Activated T-cell treated with anti-CD3 and anti-CD28 coated beads, Interleukin-2, amount 50 U/mL, for 48 hours (primary cell): ENCODE results near the gene F10.
"Not testable (repeated sequence)": the region's sequence is repeated elsewhere in the genome, so short reads cannot be mapped to it uniquely, and the experiment has no call there.

Source experiments
- DNase-seq, 2 experiments: peaks; one replicate each; pipeline ENCODE4 v3.0.0-alpha.2; 2020

The F10 gene

DNA sequence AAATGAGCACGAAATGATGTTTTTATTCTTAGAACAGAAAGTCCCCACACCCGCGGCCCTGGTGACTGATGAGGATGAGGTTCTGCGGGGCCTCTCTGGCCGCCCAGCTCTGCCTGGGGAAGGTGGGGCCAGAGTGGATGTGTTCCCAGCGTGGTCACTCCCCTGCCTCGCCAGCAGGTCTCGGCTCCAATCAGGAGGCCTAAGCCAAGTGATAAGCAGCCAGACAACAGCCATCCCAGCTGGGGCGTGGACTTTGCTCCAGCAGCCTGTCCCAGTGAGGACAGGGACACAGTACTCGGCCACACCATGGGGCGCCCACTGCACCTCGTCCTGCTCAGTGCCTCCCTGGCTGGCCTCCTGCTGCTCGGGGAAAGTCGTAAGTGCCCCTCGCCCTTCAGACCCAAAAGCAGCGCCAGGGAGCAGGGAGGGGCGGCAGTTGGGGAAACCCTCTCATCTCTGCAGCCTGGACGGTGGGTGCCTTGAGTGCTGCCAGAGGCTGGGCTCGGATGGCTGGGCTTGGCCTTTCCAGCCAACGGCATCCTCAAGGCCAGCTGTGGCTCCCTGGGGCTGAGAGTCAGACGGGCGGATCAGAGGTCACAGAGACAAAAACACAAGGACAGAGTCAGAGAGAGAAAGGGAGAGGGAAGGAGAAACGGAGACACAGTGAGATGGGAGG lies at the start of gene F10:
Gene F10 (plus strand): TSS at position 250 of the 676 bp plus-strand sequence. CDS start 57 bp downstream, at position 307.
- DNase-seq, result no peak

DNA sequence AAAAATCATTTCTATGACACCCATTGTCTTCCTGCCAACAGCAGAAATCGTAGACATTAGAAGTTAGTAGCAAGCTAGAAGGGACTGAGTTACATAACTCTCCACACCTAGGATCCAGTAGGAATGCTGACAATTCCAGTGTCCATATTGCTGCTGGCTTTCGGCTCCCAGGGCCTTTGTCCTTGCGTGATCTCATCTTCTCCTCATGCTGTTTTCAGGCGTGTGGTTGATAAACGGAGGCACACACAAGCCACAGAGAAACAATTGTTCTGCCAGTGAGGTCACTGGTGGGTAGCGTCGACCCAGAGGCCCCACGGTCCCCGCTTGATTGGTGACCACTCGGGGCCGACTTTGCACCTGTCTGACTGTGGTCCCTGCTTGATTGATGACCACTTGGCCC lies 48.7 kb upstream of the F10 start:
- no peak for DNase-seq

DNA sequence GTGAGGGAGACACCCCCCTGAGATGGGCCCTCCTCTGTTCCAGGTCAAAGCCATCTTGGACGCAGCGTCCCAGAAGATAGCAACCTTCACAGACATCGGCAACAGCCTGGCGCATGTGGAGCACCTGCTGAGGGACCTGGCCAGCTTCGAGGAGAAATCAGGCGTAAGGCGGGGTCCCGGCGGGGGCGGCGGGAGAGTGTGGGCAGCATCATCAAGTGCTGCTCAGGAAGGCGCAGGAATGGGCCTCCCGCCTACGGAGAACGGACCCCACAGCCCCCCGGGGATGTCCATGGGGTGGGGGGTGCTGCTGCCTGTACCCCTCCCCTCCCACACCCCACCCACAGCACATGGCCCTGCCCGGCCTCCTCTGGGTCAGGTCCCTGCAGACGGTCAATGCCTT lies 48.2 kb upstream of the F10 start:
- DNase-seq, result no peak

DNA sequence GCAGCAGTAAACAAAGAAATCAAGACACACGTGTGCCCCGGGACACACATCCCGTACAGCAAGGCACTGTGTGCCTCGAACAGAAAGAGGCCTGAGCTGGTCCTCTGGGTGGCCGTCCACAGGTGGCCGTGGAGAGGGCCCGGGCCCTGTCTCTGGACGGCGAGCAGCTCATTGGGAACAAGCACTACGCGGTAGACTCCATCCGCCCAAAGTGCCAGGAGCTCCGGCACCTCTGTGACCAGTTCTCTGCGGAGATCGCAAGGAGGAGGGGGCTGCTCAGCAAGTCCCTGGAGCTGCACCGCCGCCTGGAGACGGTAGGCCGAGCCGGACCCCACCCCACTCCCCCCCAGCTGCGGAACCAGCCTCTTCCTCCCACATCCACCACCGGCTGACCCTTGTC lies 47.7 kb upstream of the F10 start:
- no peak for DNase-seq

DNA sequence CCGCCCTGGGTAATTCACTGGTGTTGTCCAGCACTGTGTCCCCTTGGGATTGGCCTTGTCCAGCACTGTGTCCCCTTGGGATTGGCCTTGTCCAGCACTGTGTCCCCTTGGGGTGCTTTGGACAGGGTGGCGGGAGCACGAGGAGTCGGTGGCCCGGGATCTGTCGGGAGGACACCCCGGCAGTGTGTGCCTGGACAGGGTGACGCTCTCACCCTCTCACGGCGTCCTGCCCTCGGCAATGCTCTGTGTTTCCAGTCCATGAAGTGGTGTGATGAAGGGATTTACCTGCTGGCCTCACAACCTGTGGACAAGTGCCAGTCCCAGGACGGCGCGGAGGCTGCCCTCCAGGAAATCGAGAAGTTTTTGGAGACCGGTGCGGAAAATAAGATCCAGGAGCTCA lies 46.9 kb upstream of the F10 start:
- DNase-seq, result no peak

DNA sequence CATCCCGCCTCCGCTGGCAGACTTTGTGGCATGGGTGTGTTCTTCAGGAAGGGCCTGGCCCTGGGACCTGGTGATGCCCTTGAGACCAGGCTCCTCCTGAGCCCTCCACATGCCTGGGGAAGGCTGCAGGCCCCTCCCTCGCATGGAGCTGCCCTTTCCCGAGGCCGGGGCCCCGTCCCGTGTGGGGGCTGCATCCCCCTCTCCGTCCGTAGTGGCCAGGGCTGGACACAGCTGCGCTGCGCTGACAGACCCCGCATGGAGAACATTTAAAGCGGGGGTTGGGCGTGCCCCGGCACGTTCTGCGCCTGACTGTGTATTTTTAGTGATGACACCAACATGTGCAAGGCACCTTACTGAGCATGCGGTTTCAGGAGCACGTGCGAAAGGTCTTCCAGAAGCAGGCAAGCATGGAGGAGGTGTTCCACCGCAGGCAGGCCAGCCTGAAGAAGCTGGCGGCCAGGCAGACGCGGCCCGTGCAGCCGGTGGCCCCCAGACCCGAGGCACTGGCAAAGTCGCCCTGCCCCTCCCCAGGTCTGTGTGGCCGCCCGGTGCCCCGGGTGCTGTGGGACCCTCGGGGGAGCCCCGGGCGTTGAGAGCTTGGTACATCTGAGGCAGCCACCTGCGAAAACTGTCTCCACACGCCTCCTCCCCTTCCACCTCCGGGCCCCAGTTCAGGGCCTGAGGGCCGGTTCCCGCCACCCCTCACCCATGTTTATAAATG lies 45.8 kb upstream of the F10 start:
- DNase-seq, result no peak

DNA sequence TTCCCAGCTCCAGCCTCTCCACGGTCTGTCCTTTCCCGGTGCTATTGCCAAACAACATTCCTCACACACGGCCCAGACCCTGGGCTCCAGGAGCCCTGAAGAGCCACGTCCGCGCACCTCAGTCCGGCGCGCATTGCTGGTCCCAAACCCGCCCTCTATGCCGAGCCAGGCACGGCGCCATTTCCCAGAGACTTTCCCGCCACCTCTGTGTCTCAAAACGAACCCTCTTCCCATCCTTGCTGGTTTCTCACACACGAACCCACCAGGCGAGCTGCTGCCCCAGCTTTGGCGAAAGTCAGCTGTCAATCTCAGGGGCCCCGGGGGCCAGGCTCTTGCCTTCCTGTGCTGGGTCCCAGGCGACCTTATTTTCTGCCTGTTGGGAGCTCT lies 45.0 kb upstream of the F10 start:
- no peak for DNase-seq

DNA sequence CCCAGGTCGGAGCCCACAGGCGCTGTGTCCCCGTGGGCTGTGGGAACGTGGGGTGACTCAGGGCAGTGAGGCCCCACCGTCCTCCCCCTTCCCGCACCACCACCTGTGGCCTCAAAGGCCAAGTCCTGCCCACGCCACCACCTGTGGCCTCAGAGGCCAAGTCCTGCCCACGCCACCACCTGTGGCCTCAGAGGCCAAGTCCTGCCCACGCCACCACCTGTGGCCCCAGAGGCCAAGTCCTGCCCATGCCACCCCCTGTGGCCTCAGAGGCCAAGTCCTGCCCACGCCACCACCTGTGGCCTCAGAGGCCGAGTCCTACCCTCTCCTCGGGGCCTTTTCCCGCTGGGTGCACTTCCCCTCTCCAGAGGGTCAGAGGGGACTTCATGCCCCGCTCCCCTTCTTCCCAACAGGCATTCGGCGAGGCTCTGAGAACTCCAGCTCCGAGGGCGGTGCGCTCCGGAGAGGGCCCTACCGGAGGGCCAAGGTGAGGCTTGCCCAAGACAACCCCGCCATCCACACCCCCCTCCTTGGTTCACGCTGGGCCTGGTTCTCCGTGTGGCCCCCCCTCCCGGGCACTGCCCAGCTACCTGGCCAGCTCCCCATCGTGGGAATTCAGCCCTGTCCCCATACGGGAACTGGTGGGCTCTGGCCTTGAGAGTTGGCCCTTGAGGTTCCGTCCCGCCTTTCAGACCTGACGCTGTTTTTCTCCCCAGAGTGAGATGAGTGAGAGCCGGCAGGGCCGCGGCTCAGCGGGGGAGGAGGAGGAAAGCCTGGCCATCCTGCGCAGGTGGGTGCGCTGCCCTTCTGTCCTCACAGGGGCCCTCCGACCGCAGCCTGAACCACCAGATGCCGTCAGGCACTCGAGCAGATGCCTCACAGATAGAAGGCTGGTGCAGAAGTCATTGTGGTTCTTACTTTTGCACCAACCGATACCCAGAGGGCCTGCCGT lies 44.4 kb upstream of the F10 start:
- DNase-seq, result no peak

DNA sequence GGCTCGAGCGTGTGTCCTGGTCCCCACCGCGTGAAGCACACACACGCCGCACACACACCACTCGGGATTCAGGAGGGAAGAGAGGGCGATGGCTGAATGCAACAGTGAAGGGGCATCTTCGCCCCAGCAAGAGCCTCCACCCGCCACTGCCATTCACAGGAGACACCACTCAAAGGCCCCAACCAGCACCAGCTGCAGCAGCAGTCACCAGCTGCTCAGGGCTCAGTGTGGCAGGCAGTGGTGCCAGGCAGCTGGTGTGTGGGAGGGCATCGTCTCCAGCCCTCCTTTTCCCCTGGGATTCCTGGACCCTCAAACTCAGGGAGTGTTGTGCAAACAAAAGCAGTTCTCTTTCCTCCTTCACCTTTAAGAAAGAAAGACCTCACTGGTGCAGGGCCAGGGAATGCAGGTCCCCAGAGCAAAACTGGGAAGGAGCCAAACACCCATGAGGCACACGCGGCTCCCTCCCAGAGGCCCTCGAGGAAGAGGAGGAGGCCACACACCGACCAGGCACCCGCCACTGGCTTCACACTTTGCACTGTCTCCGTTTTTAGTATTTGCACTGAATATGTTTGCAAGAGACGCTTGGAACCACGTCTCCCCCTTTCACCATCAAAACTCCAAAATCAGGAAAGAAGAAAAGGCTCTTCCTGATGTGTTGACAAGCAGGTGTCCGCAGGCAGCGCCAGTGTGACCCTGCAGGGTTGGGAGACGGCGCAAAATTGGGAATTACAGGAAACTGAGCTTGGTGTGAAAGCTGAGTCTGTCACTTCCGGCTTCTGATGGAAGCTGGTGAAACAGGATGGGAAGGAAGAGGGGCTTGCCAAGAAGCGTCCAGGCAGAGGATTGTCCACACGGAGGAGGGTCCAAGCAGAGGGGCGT lies 43.5 kb upstream of the F10 start:
- DNase-seq, result no peak

DNA sequence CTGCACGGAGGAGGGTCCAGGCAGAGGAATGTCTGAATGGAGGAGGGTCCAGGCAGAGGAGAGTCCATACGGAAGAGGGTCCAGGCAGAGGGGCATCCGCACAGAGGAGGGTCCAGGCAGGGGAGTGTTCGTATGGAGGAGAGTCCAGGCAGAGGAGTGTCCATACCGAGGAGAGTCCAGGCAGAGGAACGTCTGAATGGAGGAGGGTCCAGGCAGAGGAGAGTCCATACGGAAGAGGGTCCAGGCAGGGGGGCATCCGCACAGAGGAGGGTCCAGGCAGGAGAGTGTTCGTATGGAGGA lies 42.9 kb upstream of the F10 start:
- DNase-seq, result not testable (repeated sequence)

DNA sequence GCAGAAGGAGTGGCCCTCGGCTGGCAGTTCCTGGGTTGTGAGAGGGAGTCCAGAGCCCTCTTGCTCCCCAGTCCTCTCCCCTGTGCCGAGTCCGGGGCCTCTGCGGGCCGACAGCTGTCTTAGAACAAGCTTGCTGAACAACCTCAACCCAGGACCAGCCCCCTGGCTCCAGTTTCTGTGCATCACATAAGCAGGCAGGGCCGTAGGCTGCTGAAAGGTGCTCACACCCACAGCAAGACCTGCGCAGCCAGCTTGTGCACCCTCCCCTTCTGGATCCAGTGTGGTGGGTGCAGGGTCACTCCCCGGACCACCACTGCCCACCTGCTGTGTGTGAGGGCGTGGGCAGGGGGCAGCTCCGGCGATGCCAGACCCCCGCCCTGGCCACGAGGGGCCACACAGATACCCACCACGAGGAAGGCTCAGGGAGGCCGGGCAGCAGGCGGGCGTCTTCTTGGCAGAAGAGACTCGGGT lies 42.2 kb upstream of the F10 start:
- DNase-seq, result no peak

DNA sequence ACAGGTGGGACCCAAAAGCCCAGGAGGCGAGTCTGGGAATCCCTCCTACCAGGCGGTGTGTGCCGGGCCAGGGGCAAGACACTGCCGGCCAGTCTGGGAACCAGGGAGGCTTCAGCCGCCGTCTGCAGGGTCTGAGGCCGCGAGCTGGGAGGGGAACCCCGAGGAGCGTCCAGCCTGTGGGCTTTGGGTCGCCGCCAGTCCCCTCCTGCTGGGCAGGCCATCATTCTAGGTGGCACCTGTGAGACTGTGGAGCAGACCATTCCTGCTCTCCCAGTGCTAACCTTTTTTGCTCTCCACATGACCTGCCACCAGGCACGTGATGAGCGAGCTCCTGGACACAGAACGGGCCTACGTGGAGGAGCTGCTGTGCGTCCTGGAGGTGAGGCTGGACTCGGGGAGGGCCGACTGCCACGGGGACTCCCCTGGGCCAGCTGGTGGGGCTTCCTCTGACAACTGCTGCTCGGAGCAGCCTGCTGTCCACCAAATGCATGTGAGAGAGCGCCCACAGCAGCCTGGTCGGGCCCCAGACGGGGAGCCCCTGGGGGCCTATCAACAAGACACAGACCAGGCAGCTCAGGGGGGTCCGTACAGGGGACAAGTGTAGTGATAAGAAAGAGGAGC lies 41.6 kb upstream of the F10 start:
- DNase-seq, result no peak

DNA sequence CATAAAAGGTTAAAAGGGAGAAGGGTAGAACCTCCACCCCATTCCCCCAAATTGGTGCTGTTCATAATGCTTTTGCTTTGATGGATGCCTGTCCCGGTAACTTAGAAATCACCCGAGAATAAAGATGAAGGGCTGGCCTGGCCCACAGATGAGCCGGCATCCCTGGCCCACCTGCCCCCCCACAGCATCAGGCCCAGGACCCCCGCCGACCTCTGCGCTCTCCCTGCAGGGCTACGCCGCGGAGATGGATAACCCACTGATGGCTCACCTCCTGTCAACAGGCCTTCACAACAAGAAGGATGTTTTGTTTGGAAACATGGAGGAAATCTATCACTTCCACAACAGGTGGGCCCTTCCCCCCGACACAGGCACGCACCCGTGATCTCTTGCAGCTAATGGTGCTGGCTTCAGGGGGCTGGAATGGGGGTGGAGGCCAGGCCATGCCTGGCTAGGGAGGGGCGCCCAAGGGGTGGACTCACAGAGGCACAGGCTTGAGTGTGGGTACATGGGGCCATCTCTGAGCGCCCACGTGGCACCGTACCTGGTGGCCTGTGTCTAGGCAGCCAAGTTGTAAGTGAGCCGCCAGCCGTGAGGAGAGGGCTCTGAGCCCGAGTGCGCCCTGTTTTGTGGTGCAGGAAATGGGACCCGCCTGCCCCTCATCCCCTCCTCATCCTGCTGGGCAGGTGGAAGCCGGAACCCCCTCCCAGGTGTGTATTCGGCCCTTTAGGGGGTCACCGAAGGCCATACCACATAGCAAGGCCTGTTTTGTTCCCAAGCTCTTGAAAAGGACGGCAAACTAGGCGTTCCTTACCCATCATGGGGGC lies 40.2 kb upstream of the F10 start:
- no peak for DNase-seq

DNA sequence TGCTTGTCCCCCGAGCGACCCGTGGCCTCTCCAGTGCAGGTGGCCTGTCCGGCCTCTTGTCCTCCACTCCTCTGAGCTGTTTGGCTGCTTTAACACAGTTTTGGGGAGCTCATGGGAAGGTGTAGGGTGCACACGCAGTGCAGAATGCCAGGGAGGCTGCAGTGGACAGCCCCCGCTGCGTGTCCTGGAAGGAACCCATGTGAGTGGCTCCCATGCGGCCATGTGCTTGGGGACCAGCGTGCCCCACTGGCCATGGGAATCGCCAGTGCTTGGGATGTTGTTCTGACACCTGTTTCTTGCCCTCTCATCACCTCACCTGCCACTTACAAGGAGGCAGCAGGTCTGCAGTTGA lies 39.6 kb upstream of the F10 start:
- DNase-seq, result no peak

DNA sequence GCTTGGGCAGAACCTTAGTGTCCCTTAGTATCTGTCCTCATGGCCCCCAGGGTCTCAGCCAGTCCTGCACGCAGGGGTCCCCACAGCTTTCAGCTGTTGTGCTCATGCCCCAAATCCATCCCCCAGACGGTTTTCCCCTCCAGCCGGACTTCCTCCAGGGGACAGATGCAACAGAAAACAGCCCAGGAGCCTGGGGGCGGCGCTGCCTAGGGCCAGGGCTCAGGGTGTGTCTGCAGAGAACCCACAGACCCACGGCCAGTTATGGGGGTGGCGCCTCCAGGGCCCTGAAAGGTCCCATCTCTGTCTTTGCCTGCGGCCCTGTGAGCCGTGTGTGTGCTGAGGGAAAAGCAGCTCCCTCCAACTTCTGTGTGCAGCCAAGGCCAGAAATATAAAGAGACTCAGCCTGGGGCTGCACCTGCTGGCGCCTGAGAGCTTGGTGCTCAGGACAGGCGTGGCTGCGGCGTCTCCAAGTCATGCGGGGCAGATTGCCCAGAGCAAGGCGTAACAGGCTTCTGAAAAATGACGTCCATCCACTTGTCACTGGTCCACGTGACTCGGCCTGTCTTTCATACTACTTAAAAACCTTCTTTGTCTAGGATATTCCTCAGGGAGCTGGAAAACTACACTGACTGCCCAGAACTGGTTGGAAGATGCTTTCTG lies 39.1 kb upstream of the F10 start:
- no peak for DNase-seq

DNA sequence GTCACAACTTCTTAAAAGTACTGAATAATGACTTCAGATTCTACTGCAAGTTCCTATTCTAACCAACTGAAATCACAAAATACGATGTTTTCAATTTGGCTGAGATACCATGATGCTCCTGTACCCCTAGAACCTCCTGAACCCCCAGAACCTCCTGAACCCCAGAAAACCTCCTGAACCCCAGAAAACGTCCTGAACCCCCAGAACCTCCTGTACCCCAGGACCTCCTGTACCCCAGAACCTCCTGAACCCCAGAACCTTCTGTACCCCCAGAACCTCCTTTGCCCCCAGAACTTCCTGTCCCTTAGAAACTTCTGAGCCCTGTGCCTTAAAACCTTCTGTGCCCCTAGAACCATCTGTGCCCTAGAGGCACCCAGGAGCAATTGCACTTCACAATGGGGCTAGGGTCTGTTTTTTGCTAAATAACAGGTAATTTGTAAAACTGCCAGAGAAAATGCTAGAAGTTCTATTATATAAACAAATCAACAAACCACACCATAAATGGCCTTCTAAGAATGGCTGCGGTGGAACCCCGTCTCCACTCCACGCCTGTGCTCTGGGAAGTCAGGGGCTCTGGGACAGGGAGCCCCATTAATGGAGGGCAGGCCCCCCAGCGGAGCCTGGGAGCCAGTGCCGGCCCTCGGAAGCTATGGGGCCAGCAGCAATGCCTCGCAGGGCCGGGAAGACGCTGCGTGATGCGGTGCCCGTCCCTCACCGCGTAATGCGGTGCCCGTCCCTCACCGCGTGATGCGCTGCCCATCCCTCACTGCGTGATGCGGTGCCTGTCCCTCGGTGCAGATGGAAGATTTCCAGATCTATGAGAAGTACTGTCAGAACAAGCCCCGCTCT lies 38.3 kb upstream of the F10 start:
- no peak for DNase-seq

DNA sequence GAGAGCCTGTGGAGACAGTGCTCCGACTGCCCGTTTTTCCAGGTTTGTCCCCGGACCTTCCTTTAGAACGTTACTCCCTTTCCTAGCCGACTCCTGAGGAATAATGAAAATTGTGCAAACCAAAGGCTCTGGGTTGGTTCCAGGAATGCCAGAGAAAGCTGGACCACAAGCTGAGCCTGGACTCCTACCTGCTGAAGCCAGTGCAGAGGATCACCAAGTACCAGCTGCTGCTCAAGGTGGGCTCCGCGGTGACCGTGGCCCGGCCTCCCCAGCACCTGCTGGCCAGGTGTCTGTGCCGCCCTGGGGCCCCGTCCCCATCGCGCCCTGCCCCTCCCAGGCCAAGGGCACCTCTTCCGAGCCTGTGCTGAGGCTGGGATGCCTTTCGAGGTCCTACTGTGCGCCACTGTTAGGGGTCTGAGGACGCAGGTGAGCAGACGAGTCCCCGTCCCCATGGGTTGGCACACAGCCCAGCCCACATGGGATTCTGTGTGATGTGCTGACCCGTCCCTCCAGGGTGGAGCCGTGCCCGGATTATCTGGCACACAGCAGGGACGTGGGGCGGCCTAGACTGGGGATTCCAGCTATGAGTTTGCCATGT lies 37.6 kb upstream of the F10 start:
- DNase-seq, result no peak

DNA sequence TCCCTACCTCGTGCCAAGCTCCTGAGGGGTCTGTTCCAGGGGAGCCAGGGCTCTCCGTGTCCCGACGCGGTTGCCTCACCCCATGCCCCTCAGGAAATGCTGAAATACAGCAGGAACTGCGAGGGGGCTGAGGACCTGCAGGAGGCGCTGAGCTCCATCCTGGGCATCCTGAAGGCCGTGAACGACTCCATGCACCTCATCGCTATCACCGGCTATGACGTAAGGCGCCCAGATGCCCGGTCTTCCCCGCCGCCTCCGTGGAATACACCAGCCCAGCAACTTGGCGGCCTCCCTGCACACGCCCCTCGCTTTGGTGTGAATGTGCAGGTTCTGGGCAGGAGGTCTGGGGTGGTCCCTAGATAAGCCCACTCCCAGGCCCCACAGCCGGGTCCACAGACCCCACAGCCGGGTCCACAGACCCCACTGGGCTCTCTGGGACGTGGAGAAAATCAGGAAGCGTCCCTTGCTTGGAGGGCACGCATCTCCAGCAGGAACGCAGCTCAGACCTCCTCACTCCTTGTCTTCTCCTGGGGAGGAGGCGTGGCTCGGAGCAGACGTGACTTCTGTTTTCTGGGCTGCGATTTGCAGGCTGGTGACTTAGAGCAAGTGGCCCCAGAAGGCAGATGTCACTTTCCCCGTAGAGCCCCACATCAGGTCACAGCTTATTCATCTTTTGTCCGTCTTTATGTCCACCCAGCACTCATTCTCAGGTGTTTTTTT lies 36.4 kb upstream of the F10 start:
- DNase-seq, result no peak
